NCI-H1694 treated with DMSO at 0.1 percent for 48 hours (cell line): ENCODE measurements around the gene BTBD9.
A peak's percentile ranks its signal among the peaks of the same experiment; 100 is the strongest.

Source experiments
- DNase-seq: peaks from one replicate; lab custom pipeline; 2025; lab: John Stamatoyannopoulos, UW

The BTBD9 gene

GRCh38 chr6:38599261-38599660, 40.5 kb downstream of the BTBD9 start:
- DNase-seq: no peak

GRCh38 chr6:38593998-38594665, 45.6 kb downstream of the BTBD9 start:
- no peak for DNase-seq

GRCh38 chr6:38593409-38593808, 46.3 kb downstream of the BTBD9 start:
- DNase-seq: no peak

GRCh38 chr6:38591439-38591838, 48.3 kb downstream of the BTBD9 start:
- DNase-seq: no peak

GRCh38 chr6:38589367-38589720, 50.4 kb downstream of the BTBD9 start:
- no peak for DNase-seq

- DNase-seq: no peak
These were observed 50.9 kb downstream of the BTBD9 start for GRCh38 chr6:38588631-38589366.

GRCh38 chr6:38587766-38588362, 51.9 kb downstream of the BTBD9 start:
- no peak for DNase-seq

- no peak for DNase-seq
These were observed 52.7 kb downstream of the BTBD9 start for GRCh38 chr6:38586992-38587391.

- DNase-seq: no peak
These were observed 55.0 kb downstream of the BTBD9 start for GRCh38 chr6:38584731-38585130.

GRCh38 chr6:38583523-38583922, 56.2 kb downstream of the BTBD9 start:
- DNase-seq: no peak

- no peak for DNase-seq
These were observed 59.7 kb downstream of the BTBD9 start for GRCh38 chr6:38580030-38580429.

GRCh38 chr6:38579010-38579628, 60.6 kb downstream of the BTBD9 start:
- no peak for DNase-seq

- no peak for DNase-seq
These were observed 61.7 kb downstream of the BTBD9 start for GRCh38 chr6:38578075-38578474.

GRCh38 chr6:38577492-38577891, 62.2 kb downstream of the BTBD9 start:
- DNase-seq: no peak

- no peak for DNase-seq
These were observed 65.8 kb downstream of the BTBD9 start for GRCh38 chr6:38573801-38574395.

GRCh38 chr6:38572186-38572813, 67.4 kb downstream of the BTBD9 start:
- no peak for DNase-seq

- DNase-seq: no peak
These were observed 68.0 kb downstream of the BTBD9 start for GRCh38 chr6:38571721-38572120.

GRCh38 chr6:38570750-38571149, 69.0 kb downstream of the BTBD9 start:
- peak; percentile 48 for DNase-seq

- DNase-seq: peak; percentile 84
These were observed 72.3 kb downstream of the BTBD9 start for GRCh38 chr6:38567436-38567835.

- peak; percentile 69 for DNase-seq
These were observed 73.3 kb downstream of the BTBD9 start for GRCh38 chr6:38566295-38567030.

GRCh38 chr6:38564301-38564700, 75.4 kb downstream of the BTBD9 start:
- DNase-seq: no peak
